COLO668 (cell line): ENCODE data around the gene MOV10.

Experiments used
- DNase-seq: peaks from one replicate; lab custom pipeline; 2025; ENCODE audit not compliant: unreplicated experiment; lab: John Stamatoyannopoulos, UW

MOV10 gene

GRCh38 chr1:112698366-112699310 is 24.2 kb downstream of the MOV10 start:
- peak; percentile 94 for DNase-seq

- DNase-seq: no peak
Observed at GRCh38 chr1:112699425-112700144, 25.1 kb downstream of the MOV10 start.

- peak; percentile 94 for DNase-seq
Observed at GRCh38 chr1:112700290-112701226, 26.1 kb downstream of the MOV10 start.

- no peak for DNase-seq
Observed at GRCh38 chr1:112701227-112702066, 27.0 kb downstream of the MOV10 start.

GRCh38 chr1:112702067-112702395 is 27.6 kb downstream of the MOV10 start:
- no peak for DNase-seq

GRCh38 chr1:112702420-112703261 is 28.2 kb downstream of the MOV10 start:
- DNase-seq: no peak

GRCh38 chr1:112703706-112704105 is 29.2 kb downstream of the MOV10 start:
- no peak for DNase-seq

GRCh38 chr1:112704391-112704933 is 30.0 kb downstream of the MOV10 start:
- no peak for DNase-seq

- peak; percentile 64 for DNase-seq
Observed at GRCh38 chr1:112704934-112705627, 30.6 kb downstream of the MOV10 start.

- DNase-seq: peak; percentile 76
Observed at GRCh38 chr1:112706505-112707220, 32.2 kb downstream of the MOV10 start, which contains the start of gene RHOC. TSS of gene RHOC (minus strand) at chr1:112707127. CDS start at chr1:112703799, 3,328 bp downstream.

GRCh38 chr1:112707221-112708001 is 33.0 kb downstream of the MOV10 start:
- DNase-seq: peak; percentile 85

- no peak for DNase-seq
Observed at GRCh38 chr1:112708002-112708448, 33.6 kb downstream of the MOV10 start.

- DNase-seq: no peak
Observed at GRCh38 chr1:112708489-112708888, 34.0 kb downstream of the MOV10 start.

GRCh38 chr1:112710159-112710558 is 35.7 kb downstream of the MOV10 start:
- DNase-seq: no peak

- no peak for DNase-seq
Observed at GRCh38 chr1:112710586-112710985, 36.1 kb downstream of the MOV10 start.

GRCh38 chr1:112711041-112711440 is 36.6 kb downstream of the MOV10 start:
- DNase-seq: peak; percentile 17

- DNase-seq: no peak
Observed at GRCh38 chr1:112711670-112712069, 37.2 kb downstream of the MOV10 start.
